ENCODE measurements around the gene KCNV2. TPM values are rescaled to one million over a fixed set of nuclear protein-coding genes. Genes with fewer than 3 reads are reported as not detected.

The KCNV2 gene
- total RNA-seq, 2 experiments from 2014 or later: not detected

DNA sequence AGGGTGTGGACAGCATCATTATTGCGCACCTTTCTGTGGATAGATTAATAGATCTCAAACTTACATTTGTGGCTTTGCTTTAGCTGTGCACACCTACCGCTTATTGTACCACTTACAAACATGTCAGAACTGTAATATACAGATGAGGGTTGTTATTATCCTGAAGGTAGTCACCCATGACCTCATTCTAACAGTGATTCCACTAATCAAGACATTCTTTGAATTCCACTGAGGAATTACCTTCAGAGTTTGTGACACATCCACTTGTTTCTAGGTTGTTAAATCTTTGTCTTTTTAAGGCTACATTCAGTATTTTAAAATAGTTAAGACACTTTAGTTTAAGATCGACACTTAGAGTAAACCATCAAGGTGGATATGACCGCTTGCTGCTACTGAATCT lies 7.8 kb downstream of the KCNV2 start:
- intact Hi-C loops (cut with micrococcal nuclease): loop anchor here (10.0 kb wide), 1 partner anchor 100 kb away; the partner anchor contains the start of gene VLDLR
- ChIA-PET POLR2A (no interaction called here), CTCF (no interaction called here)
- H3K27ac Mint-ChIP-seq: no peak overlapping the region
- no peaks in the 10 kb centered on the region for H3K27me3 Mint-ChIP-seq
- H3K4me3 Mint-ChIP-seq: no peak overlapping the region
- no peaks in the 10 kb centered on the region for H3K36me3 Mint-ChIP-seq
- no peaks in the 10 kb centered on the region for H3K4me1 Mint-ChIP-seq (ENCODE audit: low read depth)
- H3K9me3 Mint-ChIP-seq: no peaks in the 10 kb centered on the region
- no peak for DNase-seq

DNA sequence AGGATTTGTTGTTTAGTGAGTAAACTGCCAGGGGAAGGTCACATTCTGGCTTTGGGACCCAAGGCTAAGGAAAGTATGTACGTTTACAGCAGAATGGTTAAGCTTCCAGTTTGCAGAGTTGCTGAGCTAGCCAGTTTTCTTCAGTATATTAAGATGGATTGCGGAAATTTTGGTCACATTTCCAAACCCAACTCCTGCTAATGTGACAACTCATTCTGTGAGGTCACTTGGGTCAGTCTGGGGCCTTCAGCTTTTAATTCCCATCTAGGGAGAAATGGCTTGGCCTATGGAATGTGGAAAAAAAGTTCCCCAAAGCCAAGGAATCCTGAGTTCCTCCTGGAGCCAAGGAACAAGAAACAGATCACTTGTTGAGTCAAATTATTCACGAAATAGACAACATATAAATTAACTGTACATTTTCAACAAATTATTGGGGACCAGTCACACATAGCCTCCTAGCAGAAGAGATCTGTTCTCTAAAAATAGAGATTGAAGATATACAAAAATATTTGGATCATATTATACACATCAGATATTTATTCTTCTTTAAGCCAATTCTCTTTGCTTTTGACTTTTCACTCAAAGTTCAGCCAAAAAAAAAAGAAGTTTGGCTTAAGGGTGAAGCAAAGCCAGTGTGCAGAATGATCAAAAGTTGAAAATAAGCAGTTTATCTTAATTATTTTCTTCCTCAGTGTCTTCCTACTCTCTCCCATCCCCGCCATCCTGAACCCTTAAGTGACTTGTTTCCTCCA lies 8.8 kb downstream of the KCNV2 start:
- CTCF ChIA-PET: no interaction called here
- no peaks in the 10 kb centered on the region for H3K4me1 Mint-ChIP-seq (ENCODE audit: low read depth)
- H3K27ac Mint-ChIP-seq: no peak overlapping the region
- H3K9me3 Mint-ChIP-seq: no peaks in the 10 kb centered on the region
- DNase-seq: no peak
- no peaks in the 10 kb centered on the region for H3K27me3 Mint-ChIP-seq
- H3K4me3 Mint-ChIP-seq: no peak overlapping the region
- H3K36me3 Mint-ChIP-seq: no peaks in the 10 kb centered on the region
- intact Hi-C loops (cut with micrococcal nuclease): loop anchor here (10.0 kb wide), 1 partner anchor 101 kb away; the partner anchor contains the start of gene VLDLR
- POLR2A ChIA-PET: no interaction called here

DNA sequence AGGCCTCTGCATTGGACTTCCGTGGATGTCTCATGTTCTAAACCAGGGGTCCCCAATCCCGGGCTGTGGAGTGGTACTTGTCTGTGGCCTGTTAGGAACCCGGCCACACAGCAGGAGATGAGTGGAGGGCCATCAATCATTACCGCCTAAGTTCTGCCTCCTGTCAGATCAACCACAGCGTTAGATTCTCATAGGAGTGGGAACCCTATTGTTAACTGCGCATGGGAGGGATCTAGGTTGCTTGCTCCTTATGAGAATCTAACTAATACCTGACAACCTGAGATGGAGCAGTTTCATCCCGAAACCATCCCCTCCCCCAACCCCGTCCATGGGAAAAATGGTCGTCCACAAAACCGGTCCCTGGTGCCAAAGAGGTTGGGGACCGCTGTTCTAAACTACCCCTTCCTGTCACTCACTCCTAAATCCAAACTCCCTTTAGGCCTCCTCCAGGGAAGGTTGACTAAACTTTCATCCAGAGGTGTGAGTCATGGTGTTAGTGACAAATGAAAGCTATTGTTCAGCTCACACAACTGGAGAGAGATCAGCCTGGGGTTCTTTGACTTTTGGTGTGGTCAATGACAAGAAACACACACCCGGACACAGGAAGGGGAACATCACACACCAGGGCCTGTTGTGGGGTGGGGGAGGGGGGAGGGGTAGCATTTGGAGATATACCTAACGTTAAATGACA lies 9.5 kb downstream of the KCNV2 start:
- intact Hi-C loops (cut with micrococcal nuclease): loop anchor here (10.0 kb wide), 1 partner anchor 102 kb away; the partner anchor contains the start of gene VLDLR
- CTCF ChIA-PET: no interaction called here
- H3K4me3 Mint-ChIP-seq: no peak overlapping the region

DNA sequence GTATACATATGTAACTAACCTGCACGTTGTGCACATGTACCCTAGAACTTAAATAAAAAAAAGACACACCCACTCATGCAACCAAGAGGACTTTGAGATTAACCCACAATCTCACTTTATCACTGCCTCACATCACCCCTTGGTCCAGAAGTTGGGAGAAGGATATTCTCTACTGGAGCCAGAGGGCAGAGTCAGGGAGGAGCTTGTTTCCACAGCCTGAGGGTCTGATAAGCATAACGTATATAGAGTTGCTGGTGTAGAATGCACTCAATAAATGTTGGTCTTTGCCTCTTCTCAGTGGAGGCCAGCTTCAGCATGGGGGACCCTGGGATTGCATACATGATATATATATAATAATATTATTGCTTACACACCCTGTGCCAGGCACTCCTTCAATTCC lies 10.1 kb downstream of the KCNV2 start:
- Mint-ChIP-seq H3K4me1 (ENCODE audit: low read depth) (no peaks in the 10 kb centered on the region), H3K27ac (no peak overlapping the region), H3K27me3 (no peaks in the 10 kb centered on the region), H3K4me3 (no peak overlapping the region), H3K9me3 (no peaks in the 10 kb centered on the region), H3K36me3 (no peaks in the 10 kb centered on the region)
- POLR2A ChIA-PET: no interaction called here
- intact Hi-C loops (cut with micrococcal nuclease): loop anchor here (10.0 kb wide), 1 partner anchor 103 kb away; the partner anchor contains the start of gene VLDLR
- CTCF ChIA-PET: interaction anchor here (1.0 to 1.4 kb wide), 2 partner anchors 108 to 594 kb away, joined by 3 read pairs; no protein-coding TSS in a partner anchor
- no peak for DNase-seq

More for the DNA sequence above, 9.5 kb downstream of the KCNV2 start:
- Mint-ChIP-seq H3K4me1 (ENCODE audit: low read depth) (no peaks in the 10 kb centered on the region), H3K27me3 (no peaks in the 10 kb centered on the region), H3K9me3 (no peaks in the 10 kb centered on the region), H3K27ac (no peak overlapping the region), H3K36me3 (no peaks in the 10 kb centered on the region)
- POLR2A ChIA-PET: no interaction called here
- DNase-seq: no peak

DNA sequence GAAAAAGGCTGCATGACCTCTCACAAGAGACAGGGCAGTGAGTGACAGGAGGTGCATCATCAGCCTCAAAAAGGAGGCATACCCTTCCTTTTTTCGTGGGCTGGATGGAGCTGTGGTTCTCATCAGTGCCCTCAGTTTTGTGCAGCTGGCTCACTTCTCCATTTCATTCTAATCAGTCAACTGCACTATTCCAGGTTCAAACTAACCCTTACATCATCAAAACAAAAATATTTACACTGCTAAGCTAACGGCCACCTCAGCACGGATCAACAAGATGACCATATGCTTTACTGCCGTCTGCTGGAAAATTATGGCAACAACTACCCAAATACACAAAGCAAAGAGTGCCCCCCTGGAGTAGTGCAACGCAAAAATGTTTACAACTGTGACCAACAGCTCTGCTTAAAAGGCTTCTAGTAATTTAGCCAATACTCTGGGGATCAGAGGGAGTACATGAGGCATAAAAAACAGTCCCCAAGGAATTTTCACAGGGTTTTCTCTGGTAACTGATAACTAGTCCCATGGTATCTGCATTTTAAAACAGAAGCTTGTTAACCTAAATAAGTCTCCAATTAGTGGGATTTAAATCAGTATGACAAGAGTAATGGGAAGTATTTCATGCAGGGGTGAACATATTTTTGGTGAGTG lies 10.8 kb downstream of the KCNV2 start:
- no peaks in the 10 kb centered on the region for H3K9me3 Mint-ChIP-seq
- H3K4me3 Mint-ChIP-seq: no peak overlapping the region
- H3K4me1 Mint-ChIP-seq (ENCODE audit: low read depth): no peaks in the 10 kb centered on the region
- POLR2A ChIA-PET: no interaction called here
- no peak overlapping the region for H3K27ac Mint-ChIP-seq
- DNase-seq: no peak
- CTCF ChIA-PET: interaction anchor here (0.7 to 1.4 kb wide), 3 partner anchors 68 to 595 kb away, joined by 3 read pairs; no protein-coding TSS in a partner anchor
- H3K27me3 Mint-ChIP-seq: no peaks in the 10 kb centered on the region
- H3K36me3 Mint-ChIP-seq: no peaks in the 10 kb centered on the region
- intact Hi-C loops (cut with micrococcal nuclease): loop anchor here (2.0 to 10.0 kb wide), 2 partner anchors 103 to 259 kb away; partner anchors contain the start of gene VLDLR

DNA sequence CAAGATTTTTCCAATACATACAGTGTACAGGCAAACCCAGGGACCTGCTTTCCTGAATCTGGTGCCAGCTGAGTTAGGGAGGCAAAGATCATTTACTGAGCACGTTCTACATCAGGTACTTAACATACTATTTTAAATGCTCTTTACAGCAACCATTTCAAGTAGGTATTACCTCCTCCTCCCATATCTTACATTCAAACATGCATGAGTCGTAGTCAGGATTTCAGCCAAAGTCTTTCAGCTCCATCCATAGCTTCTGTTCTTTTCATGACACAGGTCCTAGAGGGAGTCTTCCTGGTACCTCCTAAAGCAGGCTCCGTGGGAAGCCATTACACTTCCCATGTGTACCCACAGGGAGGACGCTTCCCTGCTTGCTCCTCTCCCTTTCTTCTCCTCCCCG lies 11.7 kb downstream of the KCNV2 start:
- intact Hi-C loops (cut with micrococcal nuclease): loop anchor here (2.0 to 10.0 kb wide), 2 partner anchors 104 to 260 kb away; partner anchors contain the start of gene VLDLR
- Mint-ChIP-seq H3K27me3 (no peaks in the 10 kb centered on the region), H3K27ac (no peak overlapping the region), H3K9me3 (no peaks in the 10 kb centered on the region), H3K36me3 (no peaks in the 10 kb centered on the region), H3K4me3 (no peak overlapping the region), H3K4me1 (ENCODE audit: low read depth) (no peaks in the 10 kb centered on the region)
- DNase-seq: no peak
- ChIA-PET POLR2A (no interaction called here), CTCF (interaction anchor here (1.4 kb wide), 1 partner anchor 110 kb away, joined by 3 read pairs; no protein-coding TSS in a partner anchor)

DNA sequence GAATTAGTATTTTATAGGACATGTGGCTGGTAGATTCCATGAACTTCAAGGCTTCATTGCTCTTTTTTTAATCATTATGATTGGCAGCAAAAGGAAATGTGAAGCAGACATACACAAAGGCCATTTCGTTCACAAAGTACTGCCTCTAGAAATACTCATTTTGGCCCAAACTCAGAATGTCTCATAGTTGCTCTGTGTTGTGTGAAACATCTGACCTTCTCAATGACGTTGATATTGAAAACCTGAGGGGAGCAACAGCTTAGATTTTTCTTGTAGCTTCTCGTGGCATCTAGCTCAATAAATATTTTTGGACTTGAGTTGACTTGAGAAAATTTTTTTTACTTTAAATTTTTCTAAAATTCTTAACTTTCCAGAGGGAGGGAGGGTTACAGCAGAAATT lies 12.4 kb downstream of the KCNV2 start:
- no peaks in the 10 kb centered on the region for H3K9me3 Mint-ChIP-seq
- intact Hi-C loops (cut with micrococcal nuclease): loop anchor here (2.0 to 10.0 kb wide), 2 partner anchors 105 to 261 kb away; partner anchors contain the start of gene VLDLR

DNA sequence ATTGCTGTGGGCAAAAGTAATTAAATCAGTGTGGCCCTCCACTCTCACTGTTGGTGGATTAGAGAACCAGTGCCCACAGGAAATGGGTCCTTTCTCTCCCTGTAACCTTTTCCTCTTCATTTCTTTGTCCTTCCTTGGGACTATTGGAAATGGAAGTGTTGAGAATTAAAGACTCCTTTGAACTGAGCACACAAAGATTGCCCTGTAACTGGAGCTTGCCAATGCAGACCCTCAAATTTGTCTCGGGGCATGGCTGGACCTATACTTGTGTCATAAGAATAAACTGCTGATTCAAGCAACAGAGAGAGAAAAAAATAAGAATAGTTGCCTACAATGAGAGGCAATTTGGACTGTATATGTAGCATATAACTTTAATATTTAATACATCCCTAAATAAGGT lies 13.7 kb downstream of the KCNV2 start:
- ChIA-PET CTCF (interaction anchor here (1.6 kb wide), 1 partner anchor 111 kb away, joined by 4 read pairs; no protein-coding TSS in a partner anchor), POLR2A (no interaction called here)
- Mint-ChIP-seq H3K9me3 (no peaks in the 10 kb centered on the region), H3K36me3 (peaks cover 5% of the 10 kb centered on the region), H3K27me3 (no peaks in the 10 kb centered on the region), H3K4me1 (ENCODE audit: low read depth) (no peaks in the 10 kb centered on the region), H3K27ac (no peak overlapping the region), H3K4me3 (no peak overlapping the region)
- DNase-seq: no peak
- intact Hi-C loops (cut with micrococcal nuclease): no loop called here

More for the DNA sequence above, 12.4 kb downstream of the KCNV2 start:
- Mint-ChIP-seq H3K4me3 (no peak overlapping the region), H3K4me1 (ENCODE audit: low read depth) (no peaks in the 10 kb centered on the region), H3K36me3 (no peaks in the 10 kb centered on the region), H3K27me3 (no peaks in the 10 kb centered on the region), H3K27ac (no peak overlapping the region)
- ChIA-PET POLR2A (no interaction called here), CTCF (interaction anchor here (1.0 to 1.6 kb wide), 2 partner anchors 110 to 598 kb away, joined by 3 to 4 read pairs; no protein-coding TSS in a partner anchor)
- no peak for DNase-seq

DNA sequence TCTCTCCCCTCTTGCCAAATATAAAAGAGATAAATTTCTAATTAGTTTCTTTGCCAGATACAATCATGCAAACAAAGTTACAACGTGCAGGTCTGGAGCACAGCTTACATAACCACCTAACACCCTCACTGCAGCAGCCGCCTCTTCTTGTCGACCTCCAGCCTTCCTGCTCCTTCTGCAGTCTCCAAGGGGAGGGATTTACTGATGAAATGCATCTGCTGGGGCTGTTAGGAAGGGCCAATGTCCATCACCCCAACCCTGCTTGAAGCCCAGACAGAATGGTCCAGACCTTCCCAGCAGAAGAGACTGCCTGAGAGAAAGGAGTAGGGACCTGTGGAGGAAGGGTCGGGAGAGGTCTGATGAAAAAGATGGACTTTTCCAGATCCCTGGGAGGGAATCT lies 15.2 kb downstream of the KCNV2 start:
- ChIA-PET CTCF (no interaction called here), POLR2A (no interaction called here)
- Mint-ChIP-seq H3K27ac (no peak overlapping the region), H3K27me3 (no peaks in the 10 kb centered on the region), H3K4me1 (ENCODE audit: low read depth) (no peaks in the 10 kb centered on the region), H3K9me3 (no peaks in the 10 kb centered on the region), H3K4me3 (no peak overlapping the region), H3K36me3 (peaks cover 7% of the 10 kb centered on the region)
- intact Hi-C loops (cut with micrococcal nuclease): no loop called here
- no peak for DNase-seq

DNA sequence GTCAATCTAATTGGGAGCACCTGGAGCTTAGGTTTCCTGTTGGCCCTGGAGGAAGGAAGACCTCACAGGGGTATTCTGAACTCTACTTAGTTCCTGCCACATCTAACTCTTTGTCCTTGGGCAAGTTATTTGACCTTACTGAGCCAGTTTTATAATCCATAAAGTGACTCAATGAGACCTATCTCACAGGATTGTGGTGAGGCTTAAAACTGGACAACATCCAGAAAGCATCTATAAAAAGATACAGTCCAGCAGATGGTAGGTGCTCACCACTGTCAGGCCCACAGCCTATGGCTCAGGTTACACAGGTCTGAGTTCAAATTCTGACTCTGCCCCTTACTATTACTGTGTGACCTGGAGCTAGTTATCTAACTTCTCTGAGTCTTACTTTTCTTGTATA lies 23.3 kb downstream of the KCNV2 start:
- H3K9me3 Mint-ChIP-seq: no peaks in the 10 kb centered on the region
- ChIA-PET CTCF (no interaction called here), POLR2A (no interaction called here)
- H3K27me3 Mint-ChIP-seq: no peaks in the 10 kb centered on the region
- no peak for DNase-seq
- H3K27ac Mint-ChIP-seq: no peak overlapping the region
- no peaks in the 10 kb centered on the region for H3K4me1 Mint-ChIP-seq (ENCODE audit: low read depth)
- no peak overlapping the region for H3K4me3 Mint-ChIP-seq
- intact Hi-C loops (cut with micrococcal nuclease): no loop called here
- H3K36me3 Mint-ChIP-seq: peaks cover 19% of the 10 kb centered on the region

DNA sequence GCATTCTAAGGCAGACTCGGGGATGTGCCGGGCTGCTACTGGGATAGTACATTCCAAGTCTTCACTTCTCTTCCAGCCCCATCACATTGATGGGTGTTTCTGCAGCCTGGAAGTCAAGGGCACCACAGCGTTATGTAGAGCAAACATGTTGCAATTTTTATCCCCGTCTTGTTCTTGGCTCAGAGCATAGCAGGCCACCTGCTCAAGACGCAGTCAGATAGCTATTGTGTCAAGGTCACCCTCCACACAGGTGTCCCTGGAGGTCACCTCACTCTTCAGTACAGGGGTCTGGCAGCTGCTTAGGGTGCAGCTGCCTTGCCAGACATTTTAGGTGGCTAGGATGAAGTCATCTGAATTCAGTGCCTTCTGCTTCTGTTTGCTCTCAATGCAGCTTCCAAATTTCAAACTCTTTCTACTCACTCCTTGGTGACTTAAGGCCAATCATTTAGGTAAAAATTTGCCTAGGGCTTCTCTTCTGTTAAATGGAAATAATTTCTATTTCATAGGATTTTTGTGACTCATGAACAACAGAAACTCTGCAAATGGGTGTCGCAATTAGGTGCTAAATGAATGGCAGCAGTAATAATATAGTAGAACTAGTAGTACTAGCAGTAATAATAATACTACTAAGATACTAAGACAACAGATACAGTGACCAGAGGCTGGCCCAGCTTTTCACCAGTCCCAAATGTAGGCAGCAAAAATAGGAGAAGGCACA lies 24.3 kb downstream of the KCNV2 start:
- intact Hi-C loops (cut with micrococcal nuclease): no loop called here
- POLR2A ChIA-PET: no interaction called here

More for the DNA sequence above, 24.3 kb downstream of the KCNV2 start:
- DNase-seq: no peak
- no peaks in the 10 kb centered on the region for H3K4me1 Mint-ChIP-seq (ENCODE audit: low read depth)
- peaks cover 18% of the 10 kb centered on the region for H3K36me3 Mint-ChIP-seq
- H3K4me3 Mint-ChIP-seq: no peak overlapping the region
- H3K27ac Mint-ChIP-seq: no peak overlapping the region
- CTCF ChIA-PET: interaction anchor here (0.6 kb wide), 1 partner anchor 382 kb away, joined by 3 read pairs; no protein-coding TSS in a partner anchor
- no peaks in the 10 kb centered on the region for H3K9me3 Mint-ChIP-seq
- H3K27me3 Mint-ChIP-seq: no peaks in the 10 kb centered on the region
